OCI-LY1 (cell line): ENCODE data around the gene CHRNA3.

ENCODE experiments used
- H2AFZ ChIP-seq: fragments of 200-600 bp; sonication (generic), shearing (Covaris generic); 2 replicates; pipeline ENCODE4 v1.6.0; 2014; ENCODE audit warnings: antibody characterized with exemption, mild to moderate bottlenecking, low read length
- H3F3A ChIP-seq: fragments of 200-600 bp; sonication (generic), shearing (Covaris generic); 2 replicates; pipeline ENCODE4 v1.6.0; 2014; ENCODE audit warnings: mild to moderate bottlenecking, antibody characterized with exemption, low read length, moderate library complexity; ENCODE audit not compliant: insufficient read depth
- H3K27ac ChIP-seq: fragments of 200-600 bp; sonication (generic); 2 replicates; pipeline ENCODE4 v1.5.1; 2014; ENCODE audit warnings: low read length, mixed run types, mild to moderate bottlenecking, low read depth; ENCODE audit not compliant: poor library complexity, severe bottlenecking
- H3K27me3 ChIP-seq: fragments of 200-600 bp; sonication (generic); 2 replicates; pipeline ENCODE4 v1.6.0; 2014; ENCODE audit warnings: antibody characterized with exemption, mild to moderate bottlenecking, low read length, moderate library complexity; ENCODE audit not compliant: insufficient read depth
- H3K36me3 ChIP-seq: fragments of 200-600 bp; sonication (generic); 2 replicates; pipeline ENCODE4 v1.6.1; 2014; ENCODE audit warnings: mild to moderate bottlenecking, antibody characterized with exemption, low read length, moderate library complexity, mixed read lengths; ENCODE audit not compliant: insufficient read depth
- H3K4me1 ChIP-seq: fragments of 200-600 bp; sonication (generic); 2 replicates; pipeline ENCODE4 v1.5.1; 2014; ENCODE audit warnings: mild to moderate bottlenecking, low read length, moderate library complexity; ENCODE audit not compliant: insufficient read depth, severe bottlenecking
- H3K4me2 ChIP-seq: fragments of 200-600 bp; sonication (generic), shearing (Covaris generic); 2 replicates; pipeline ENCODE4 v1.6.1; 2014; ENCODE audit warnings: low read length
- H3K4me3 ChIP-seq: fragments of 200-600 bp; sonication (generic); 2 replicates; pipeline ENCODE4 v1.5.1; 2014; ENCODE audit warnings: low read length, low read depth, mild to moderate bottlenecking, mixed read lengths; ENCODE audit not compliant: poor library complexity, severe bottlenecking
- H3K79me2 ChIP-seq: fragments of 200-600 bp; shearing (Covaris generic); 2 replicates; pipeline ENCODE4 v1.6.1; 2016; ENCODE audit warnings: mixed run types, low read length, mixed read lengths; ENCODE audit not compliant: insufficient read depth
- H3K9ac ChIP-seq: fragments of 200-600 bp; sonication (generic), shearing (Covaris generic); 2 replicates; pipeline ENCODE4 v1.6.1; 2014; ENCODE audit warnings: mild to moderate bottlenecking, low read length, mixed read lengths
- H3K9me2 ChIP-seq: fragments of 200-600 bp; sonication (generic), shearing (Covaris generic); 2 replicates; pipeline ENCODE4 v1.6.1; 2014; ENCODE audit warnings: low read depth, mild to moderate bottlenecking, low read length, mixed read lengths
- H3K9me3 ChIP-seq: fragments of 200-600 bp; shearing (Covaris generic); 2 replicates; pipeline ENCODE4 v1.6.1; 2014; ENCODE audit warnings: low read length, mixed read lengths
- H4K20me1 ChIP-seq: fragments of 200-600 bp; sonication (generic), shearing (Covaris generic); 2 replicates; pipeline ENCODE4 v1.6.0; 2016; ENCODE audit warnings: mild to moderate bottlenecking, low read length; ENCODE audit not compliant: insufficient read depth
- CTCF ChIP-seq: fragments of 200-600 bp; sonication (generic), shearing (Covaris generic); IDR thresholded peaks from 2 replicates; pipeline ENCODE4 v1.5.1; 2017; ENCODE audit warnings: mild to moderate bottlenecking, antibody characterized with exemption, low read length, moderate library complexity, mixed read lengths
- EZH2 ChIP-seq: fragments of 200-600 bp; sonication (generic), shearing (Covaris generic); IDR thresholded peaks from 2 replicates; pipeline ENCODE4 v1.8.0; 2017; ENCODE audit warnings: borderline replicate concordance, mixed run types, mild to moderate bottlenecking, antibody characterized with exemption, low read length, moderate library complexity, mixed read lengths

CHRNA3 gene

GRCh38 chr15:78565951-78566774 is 54.6 kb downstream of the CHRNA3 start:
- Histone ChIP-seq H3K36me3 (no peaks in the 10 kb centered on the region), H2AFZ (no peak overlapping the region), H3K9me2 (no peaks in the 10 kb centered on the region), H3K4me3 (peak overlapping the region; percentile 61), H3K4me2 (peak overlapping the region; percentile 63), H3K9me3 (no peaks in the 10 kb centered on the region), H3K79me2 (no peaks in the 10 kb centered on the region), H3K27me3 (no peaks in the 10 kb centered on the region; the same call in 1 of the 2 replicates), H3K27ac (no peak overlapping the region), H3K4me1 (peaks cover 19% of the 10 kb centered on the region), H3K9ac (peak overlapping the region; percentile 44; the same call in 1 of the 2 replicates), H3F3A (no peaks in the 10 kb centered on the region), H4K20me1 (no peaks in the 10 kb centered on the region)
- no peak for TF ChIP-seq CTCF
- TF ChIP-seq EZH2, result no peak

- H3K4me3 ChIP-seq, result peak within 1 kb of the TSS; percentile 61
- no peaks in the 10 kb centered on the region for H3K36me3 ChIP-seq
- peak within 1 kb of the TSS; percentile 44; the same call in 1 of the 2 replicates for H3K9ac ChIP-seq
- no peaks in the 10 kb centered on the region for H3K9me3 ChIP-seq
- H3K79me2 ChIP-seq, result no peaks in the 10 kb centered on the region
- H3K9me2 ChIP-seq, result no peaks in the 10 kb centered on the region
- H3F3A ChIP-seq, result no peaks in the 10 kb centered on the region
- peak within 1 kb of the TSS; percentile 63 for H3K4me2 ChIP-seq
- H4K20me1 ChIP-seq, result no peaks in the 10 kb centered on the region
- H3K4me1 ChIP-seq, result peaks cover 19% of the 10 kb centered on the region
- H2AFZ ChIP-seq, result no peak within 1 kb of the TSS
- no peak within 1 kb of the TSS for H3K27ac ChIP-seq
- no peaks in the 10 kb centered on the region; the same call in 1 of the 2 replicates for H3K27me3 ChIP-seq
- TF ChIP-seq CTCF, result no peak
- TF ChIP-seq EZH2, result no peak
These were observed 55.5 kb downstream of the CHRNA3 start, which contains the start of gene CHRNA5 for GRCh38 chr15:78565097-78565950. TSS of gene CHRNA5 (plus strand) at chr15:78565520. CDS start at chr15:78565720, 200 bp downstream.

- no peaks in the 10 kb centered on the region for H3K9me3 ChIP-seq
- no peaks in the 10 kb centered on the region; the same call in 1 of the 2 replicates for H3K27me3 ChIP-seq
- H4K20me1 ChIP-seq, result no peaks in the 10 kb centered on the region
- peak overlapping the region; percentile 63 for H3K4me2 ChIP-seq
- no peak for TF ChIP-seq EZH2
- no peak for TF ChIP-seq CTCF
- no peaks in the 10 kb centered on the region for H3K36me3 ChIP-seq
- no peak overlapping the region for H2AFZ ChIP-seq
- H3F3A ChIP-seq, result no peaks in the 10 kb centered on the region
- H3K4me1 ChIP-seq, result peaks cover 19% of the 10 kb centered on the region
- H3K79me2 ChIP-seq, result no peaks in the 10 kb centered on the region
- peak overlapping the region; percentile 44; the same call in 1 of the 2 replicates for H3K9ac ChIP-seq
- H3K9me2 ChIP-seq, result no peaks in the 10 kb centered on the region
- H3K27ac ChIP-seq, result no peak overlapping the region
- peak overlapping the region; percentile 61 for H3K4me3 ChIP-seq
These were observed 56.1 kb downstream of the CHRNA3 start for GRCh38 chr15:78564743-78565096.
